ENCODE data around the gene SLC8B1.

SLC8B1 gene

GRCh38 chr12:113328368-113328889 lies 6.5 kb downstream of the SLC8B1 start:
- H3K4me3 ChIP-seq (ENCODE audit: low read depth, low read length): no peak overlapping the region
- DNase-seq (ENCODE audit: low read depth): no peak

GRCh38 chr12:113326775-113327395 lies 8.0 kb downstream of the SLC8B1 start:
- DNase-seq (ENCODE audit: low read depth): no peak
- H3K4me3 ChIP-seq (ENCODE audit: low read depth, low read length): no peak overlapping the region

GRCh38 chr12:113325916-113326315 lies 9.0 kb downstream of the SLC8B1 start:
- DNase-seq (ENCODE audit: low read depth): no peak
- H3K4me3 ChIP-seq (ENCODE audit: low read depth, low read length): no peak overlapping the region

- H3K4me3 ChIP-seq (ENCODE audit: low read depth, low read length): no peak overlapping the region
- DNase-seq (ENCODE audit: low read depth): no peak
These were observed 12.6 kb downstream of the SLC8B1 start for GRCh38 chr12:113322343-113322742.

GRCh38 chr12:113320401-113320800 lies 14.5 kb downstream of the SLC8B1 start:
- no peak overlapping the region for H3K4me3 ChIP-seq (ENCODE audit: low read depth, low read length)
- no peak for DNase-seq (ENCODE audit: low read depth)

GRCh38 chr12:113318900-113319628 lies 15.8 kb downstream of the SLC8B1 start:
- no peak overlapping the region for H3K4me3 ChIP-seq (ENCODE audit: low read depth, low read length)
- no peak for DNase-seq (ENCODE audit: low read depth)

- DNase-seq (ENCODE audit: low read depth): no peak
- no peak overlapping the region for H3K4me3 ChIP-seq (ENCODE audit: low read depth, low read length)
These were observed 16.8 kb downstream of the SLC8B1 start for GRCh38 chr12:113318046-113318656.

- no peak overlapping the region for H3K4me3 ChIP-seq (ENCODE audit: low read depth, low read length)
- DNase-seq (ENCODE audit: low read depth): no peak
These were observed 17.8 kb downstream of the SLC8B1 start for GRCh38 chr12:113317122-113317521.

GRCh38 chr12:113316155-113316554 lies 18.8 kb downstream of the SLC8B1 start:
- no peak overlapping the region for H3K4me3 ChIP-seq (ENCODE audit: low read depth, low read length)
- DNase-seq (ENCODE audit: low read depth): no peak

- no peak for DNase-seq (ENCODE audit: low read depth)
- no peak overlapping the region for H3K4me3 ChIP-seq (ENCODE audit: low read depth, low read length)
These were observed 19.6 kb downstream of the SLC8B1 start for GRCh38 chr12:113315358-113315757.

GRCh38 chr12:113314121-113314529 lies 20.8 kb downstream of the SLC8B1 start:
- no peak overlapping the region for H3K4me3 ChIP-seq (ENCODE audit: low read depth, low read length)
- no peak for DNase-seq (ENCODE audit: low read depth)

- no peak for DNase-seq (ENCODE audit: low read depth)
- no peak overlapping the region for H3K4me3 ChIP-seq (ENCODE audit: low read depth, low read length)
These were observed 24.4 kb downstream of the SLC8B1 start for GRCh38 chr12:113310489-113310888.

- no peak overlapping the region for H3K4me3 ChIP-seq (ENCODE audit: low read depth, low read length)
- DNase-seq (ENCODE audit: low read depth): peak; percentile 8
These were observed 28.5 kb downstream of the SLC8B1 start for GRCh38 chr12:113306382-113306781.

- no peak for DNase-seq (ENCODE audit: low read depth)
- no peak overlapping the region for H3K4me3 ChIP-seq (ENCODE audit: low read depth, low read length)
These were observed 29.5 kb downstream of the SLC8B1 start for GRCh38 chr12:113305281-113305856.

GRCh38 chr12:113302886-113303640 lies 31.8 kb downstream of the SLC8B1 start:
- DNase-seq (ENCODE audit: low read depth): no peak
- H3K4me3 ChIP-seq (ENCODE audit: low read depth, low read length): no peak overlapping the region

- H3K4me3 ChIP-seq (ENCODE audit: low read depth, low read length): no peak overlapping the region
- no peak for DNase-seq (ENCODE audit: low read depth)
These were observed 32.4 kb downstream of the SLC8B1 start for GRCh38 chr12:113302466-113302865.

- H3K4me3 ChIP-seq (ENCODE audit: low read depth, low read length): no peak overlapping the region
- no peak for DNase-seq (ENCODE audit: low read depth)
These were observed 33.1 kb downstream of the SLC8B1 start for GRCh38 chr12:113301811-113302210.

GRCh38 chr12:113299619-113300237 lies 35.2 kb downstream of the SLC8B1 start:
- H3K4me3 ChIP-seq (ENCODE audit: low read depth, low read length): no peak overlapping the region
- DNase-seq (ENCODE audit: low read depth): peak; percentile 34

GRCh38 chr12:113298861-113299545 lies 35.9 kb downstream of the SLC8B1 start:
- no peak for DNase-seq (ENCODE audit: low read depth)
- H3K4me3 ChIP-seq (ENCODE audit: low read depth, low read length): no peak overlapping the region

Data from skeletal muscle cell (primary cell).